ENCODE data around the gene ST3GAL3.
A peak's percentile ranks its signal among the peaks of the same experiment; 100 is the strongest.

Gene ST3GAL3, protein sequence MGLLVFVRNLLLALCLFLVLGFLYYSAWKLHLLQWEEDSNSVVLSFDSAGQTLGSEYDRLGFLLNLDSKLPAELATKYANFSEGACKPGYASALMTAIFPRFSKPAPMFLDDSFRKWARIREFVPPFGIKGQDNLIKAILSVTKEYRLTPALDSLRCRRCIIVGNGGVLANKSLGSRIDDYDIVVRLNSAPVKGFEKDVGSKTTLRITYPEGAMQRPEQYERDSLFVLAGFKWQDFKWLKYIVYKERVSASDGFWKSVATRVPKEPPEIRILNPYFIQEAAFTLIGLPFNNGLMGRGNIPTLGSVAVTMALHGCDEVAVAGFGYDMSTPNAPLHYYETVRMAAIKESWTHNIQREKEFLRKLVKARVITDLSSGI

DNA sequence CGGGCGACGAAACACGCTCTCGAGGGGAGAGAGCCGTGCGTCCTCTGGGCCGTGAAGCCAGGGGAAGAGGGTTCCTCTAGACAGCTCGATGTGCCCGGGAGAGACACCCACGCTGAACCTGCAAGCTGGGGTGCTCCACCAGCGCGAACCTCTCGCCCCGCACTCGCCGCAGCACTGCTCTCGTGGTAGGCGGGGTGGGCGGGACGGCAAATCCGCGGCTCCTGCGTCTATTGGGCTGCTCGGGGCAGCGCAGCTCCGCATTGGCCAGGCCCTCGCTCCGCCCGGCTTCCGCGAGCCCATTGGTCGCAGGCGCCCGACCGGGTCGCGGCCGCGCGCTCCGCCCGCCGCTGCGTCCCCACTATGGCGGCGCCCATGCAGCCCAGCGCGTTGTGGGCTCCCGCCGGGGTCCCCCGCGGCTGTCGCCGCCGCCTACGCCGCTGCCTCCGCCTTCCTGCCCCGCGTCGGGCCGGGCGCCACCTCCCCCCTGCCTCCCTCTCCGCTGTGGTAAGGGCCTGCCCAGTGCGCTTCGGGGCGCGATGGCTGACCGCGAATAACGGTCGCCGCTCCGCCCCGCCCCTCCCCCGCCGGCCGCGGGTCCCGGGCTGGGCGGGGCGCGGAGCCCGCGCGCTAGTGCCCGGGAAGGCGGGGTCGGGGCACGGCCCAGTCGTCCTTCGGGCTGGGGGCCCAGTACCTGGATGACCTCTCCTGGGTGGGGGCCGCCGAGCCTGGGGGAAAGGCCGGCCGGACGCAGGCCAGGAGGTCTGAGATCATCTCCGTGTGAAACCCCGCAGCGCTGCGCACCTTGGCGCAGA, at the start of gene ST3GAL3:
ST3GAL3 (plus strand) TSS at position 347 of the 812 bp plus-strand sequence. CDS start 28,727 bp downstream, outside the sequence.
- H3K4me3 ChIP-seq (ENCODE audit: low read depth, low read length) = peak within 1 kb of the TSS; percentile 87
- DNase-seq (ENCODE audit: low read depth) = peak; percentile 74

DNA sequence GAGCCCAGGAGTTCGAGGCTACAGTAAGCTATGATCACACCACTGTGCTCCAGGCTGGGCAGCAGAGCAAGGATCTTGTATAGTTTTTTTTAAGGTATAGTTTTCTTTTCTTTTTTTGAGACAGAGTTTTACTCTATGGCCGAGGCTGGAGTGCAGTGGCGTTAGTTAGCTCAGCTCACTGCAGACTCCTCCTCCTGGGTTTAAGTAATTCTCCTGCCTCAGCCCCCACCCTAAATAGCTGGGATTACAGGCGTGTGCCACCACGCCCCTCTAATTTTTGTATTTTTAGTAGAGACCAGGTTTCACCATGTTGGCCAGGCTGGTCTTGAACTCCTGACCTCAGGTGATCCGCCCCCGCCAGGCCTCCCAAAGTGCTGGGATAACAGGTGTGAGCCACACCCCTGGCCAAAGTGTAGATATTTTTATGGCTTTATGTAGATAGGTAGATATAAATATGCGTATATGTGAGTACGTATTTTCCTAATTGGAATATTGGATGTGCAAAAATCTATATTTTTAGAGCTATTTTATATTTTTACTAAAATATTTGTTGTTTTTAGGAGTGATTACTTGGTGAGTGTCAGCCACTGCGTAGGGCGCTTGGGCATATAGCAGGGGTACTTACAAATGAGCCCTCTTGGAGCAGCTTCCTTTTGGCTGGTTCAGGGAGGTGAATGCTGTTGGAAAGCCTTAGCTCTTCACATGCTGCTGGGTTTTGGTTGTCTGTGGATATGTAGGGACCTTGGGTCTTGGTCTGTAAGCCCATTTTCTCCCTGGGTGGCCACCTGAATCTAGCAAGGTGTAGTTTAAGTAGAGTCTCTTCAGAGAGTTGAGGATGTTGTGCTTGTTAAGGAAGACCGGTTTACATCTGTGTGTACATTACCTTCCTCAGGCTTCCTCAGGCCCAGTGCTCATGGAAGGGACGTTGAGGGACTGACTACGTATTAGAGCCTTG, 47.8 kb upstream of the ST3GAL3 start:
- no peak for DNase-seq (ENCODE audit: low read depth)
- no peak overlapping the region for H3K4me3 ChIP-seq (ENCODE audit: low read depth, low read length)

DNA sequence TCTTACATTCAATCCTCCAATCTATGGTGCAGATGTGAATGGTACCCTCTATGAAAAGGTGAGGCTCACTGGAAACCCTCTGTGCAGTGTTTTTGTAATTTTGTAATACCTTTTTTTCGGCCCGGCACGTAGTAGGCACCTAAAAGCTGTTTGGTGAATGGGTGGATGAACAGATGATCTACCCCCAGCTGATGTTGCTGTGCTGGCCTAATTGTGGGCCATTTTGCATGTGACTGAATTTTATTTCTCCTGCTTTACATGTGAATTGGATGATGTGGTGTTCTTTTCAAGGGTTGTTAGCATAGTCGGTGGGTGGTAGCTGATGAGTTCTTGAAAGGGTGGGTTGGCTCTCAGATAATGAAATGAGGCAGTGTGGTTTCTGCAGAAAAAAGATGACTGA, 47.0 kb upstream of the ST3GAL3 start:
- H3K4me3 ChIP-seq (ENCODE audit: low read depth, low read length) = no peak overlapping the region
- no peak for DNase-seq (ENCODE audit: low read depth)

DNA sequence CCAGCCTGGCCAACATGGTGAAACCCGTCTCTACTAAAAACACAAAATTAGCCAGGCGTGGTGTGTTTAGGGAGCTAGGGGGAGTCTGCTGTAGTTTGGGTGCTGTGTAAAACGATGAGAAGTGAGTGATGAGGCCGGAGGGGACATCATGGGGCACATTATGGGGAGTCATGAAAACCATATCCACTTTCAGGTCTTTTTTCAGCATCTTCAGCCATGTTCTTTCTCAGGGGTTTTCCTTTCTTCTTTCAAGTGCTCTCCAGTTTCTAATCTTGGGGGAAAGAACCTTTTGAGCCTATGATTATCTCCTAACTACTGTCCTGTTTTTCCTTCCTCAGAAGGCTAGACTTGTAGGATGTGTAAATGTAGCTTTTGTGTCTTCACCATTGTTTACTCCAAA, 43.0 kb upstream of the ST3GAL3 start:
- DNase-seq (ENCODE audit: low read depth) = no peak
- no peak overlapping the region for H3K4me3 ChIP-seq (ENCODE audit: low read depth, low read length)

DNA sequence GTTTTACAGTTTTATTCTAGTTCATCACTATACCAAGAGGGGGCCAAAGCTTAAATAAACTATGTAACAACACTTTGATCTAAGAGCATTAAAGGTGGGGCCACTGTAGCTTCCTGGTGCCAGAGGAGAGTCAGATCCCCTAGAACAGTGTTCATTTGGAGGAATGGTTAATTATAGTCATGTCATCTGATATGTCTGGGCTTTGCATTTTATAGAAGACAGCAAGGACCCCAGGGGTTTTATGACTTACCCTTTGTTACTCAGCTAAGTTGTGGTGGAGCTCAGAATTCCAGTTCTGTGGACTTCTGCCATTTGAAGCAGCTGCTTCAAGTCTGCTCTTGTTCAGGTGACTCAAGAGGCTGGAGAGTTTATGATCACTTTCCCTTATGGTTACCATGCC, 40.7 kb upstream of the ST3GAL3 start:
- H3K4me3 ChIP-seq (ENCODE audit: low read depth, low read length) = no peak overlapping the region
- no peak for DNase-seq (ENCODE audit: low read depth)

DNA sequence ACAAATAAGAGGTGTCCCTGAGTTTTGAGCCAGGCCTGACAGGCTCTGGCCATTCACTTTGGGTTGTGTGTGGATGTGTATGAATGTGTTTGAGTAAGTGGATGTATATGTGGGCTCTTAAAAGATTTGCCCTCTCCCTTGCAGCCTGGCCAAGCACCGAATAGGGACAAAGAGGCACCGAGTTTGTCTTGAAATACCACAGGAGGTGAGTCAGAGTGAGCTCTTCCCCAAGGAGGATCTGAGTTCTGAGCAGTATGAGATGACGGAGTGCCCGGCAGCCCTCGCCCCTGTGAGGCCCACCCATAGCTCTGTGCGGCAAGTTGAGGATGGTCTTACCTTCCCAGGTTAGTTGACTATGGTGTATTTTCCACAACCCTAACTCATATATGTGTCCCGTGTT, 38.4 kb upstream of the ST3GAL3 start:
- no peak for DNase-seq (ENCODE audit: low read depth)

DNA sequence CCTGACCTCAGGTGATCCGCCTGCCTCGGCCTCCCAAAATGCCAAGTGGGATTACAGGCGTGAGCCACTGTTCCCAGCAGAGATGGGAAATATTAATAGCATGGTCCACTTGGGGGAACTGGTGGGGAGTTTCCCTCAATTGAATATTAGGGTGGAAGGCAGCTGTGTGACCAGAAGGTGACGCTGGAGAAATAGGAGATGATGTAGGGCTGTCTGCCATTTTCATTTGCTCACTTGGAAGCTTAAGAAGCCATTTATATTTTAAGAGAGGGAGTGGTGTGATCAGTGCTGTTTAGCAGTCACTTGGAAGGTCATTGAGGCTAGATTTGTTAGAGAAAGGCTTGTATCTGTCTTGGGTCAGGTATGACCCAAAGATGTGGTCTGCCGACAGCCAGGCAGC, 37.5 kb upstream of the ST3GAL3 start:
- DNase-seq (ENCODE audit: low read depth) = no peak

More for the DNA sequence above, 38.4 kb upstream of the ST3GAL3 start:
- no peak overlapping the region for H3K4me3 ChIP-seq (ENCODE audit: low read depth, low read length)

DNA sequence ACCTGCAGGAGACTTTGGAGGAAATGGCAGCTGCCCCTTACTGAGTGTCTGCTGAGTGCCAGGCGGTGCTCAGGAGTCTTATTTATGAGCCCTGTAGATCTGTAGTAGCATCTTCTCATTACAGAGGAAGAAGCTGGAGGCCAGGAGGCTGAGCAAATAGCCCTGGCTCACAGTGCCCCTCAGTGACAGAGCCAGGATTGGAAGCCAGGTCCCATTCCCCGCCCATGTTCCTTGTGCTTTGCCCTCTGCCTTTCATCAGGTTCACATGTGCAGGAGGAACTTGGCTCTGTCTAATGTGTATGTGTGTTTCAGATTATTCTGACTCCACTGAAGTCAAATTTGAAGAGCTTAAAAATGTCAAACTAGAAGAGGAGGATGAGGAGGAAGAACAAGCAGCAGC, 36.1 kb upstream of the ST3GAL3 start:
- H3K4me3 ChIP-seq (ENCODE audit: low read depth, low read length) = no peak overlapping the region
- no peak for DNase-seq (ENCODE audit: low read depth)

More for the DNA sequence above, 37.5 kb upstream of the ST3GAL3 start:
- no peak overlapping the region for H3K4me3 ChIP-seq (ENCODE audit: low read depth, low read length)

DNA sequence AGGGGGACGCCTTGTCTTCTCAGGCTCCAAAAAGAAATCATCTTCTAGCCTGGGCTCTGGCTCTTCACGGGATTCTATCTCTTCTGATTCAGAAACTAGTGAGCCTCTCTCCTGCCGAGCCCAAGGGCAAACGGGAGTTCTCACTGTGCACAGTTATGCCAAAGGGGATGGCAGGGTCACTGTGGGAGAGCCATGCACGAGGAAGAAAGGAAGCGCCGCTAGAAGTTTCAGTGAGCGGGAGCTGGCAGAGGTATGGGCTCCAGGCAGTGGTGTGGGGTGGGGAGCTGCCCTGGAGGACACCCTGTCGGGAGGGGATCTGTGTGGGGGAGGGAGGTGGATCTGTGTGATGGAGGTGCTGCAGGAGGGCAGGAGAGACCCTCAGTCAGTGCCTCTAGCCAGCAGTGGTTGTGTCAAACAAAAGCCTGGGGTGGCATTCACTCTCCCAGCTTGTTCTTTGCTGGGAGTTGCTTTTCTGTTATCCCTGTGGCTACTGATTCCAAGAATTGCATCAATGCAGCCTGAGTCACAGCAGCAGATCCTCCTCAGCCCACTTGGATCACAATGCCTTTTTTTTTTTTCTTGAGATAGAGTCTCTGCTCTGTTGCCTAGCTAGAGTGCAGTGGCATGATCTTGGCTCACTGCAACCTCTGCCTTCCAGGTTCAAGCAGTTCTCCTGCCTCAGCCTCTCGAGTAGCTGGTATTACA, 35.6 kb upstream of the ST3GAL3 start:
- H3K4me3 ChIP-seq (ENCODE audit: low read depth, low read length) = no peak overlapping the region
- DNase-seq (ENCODE audit: low read depth) = no peak

DNA sequence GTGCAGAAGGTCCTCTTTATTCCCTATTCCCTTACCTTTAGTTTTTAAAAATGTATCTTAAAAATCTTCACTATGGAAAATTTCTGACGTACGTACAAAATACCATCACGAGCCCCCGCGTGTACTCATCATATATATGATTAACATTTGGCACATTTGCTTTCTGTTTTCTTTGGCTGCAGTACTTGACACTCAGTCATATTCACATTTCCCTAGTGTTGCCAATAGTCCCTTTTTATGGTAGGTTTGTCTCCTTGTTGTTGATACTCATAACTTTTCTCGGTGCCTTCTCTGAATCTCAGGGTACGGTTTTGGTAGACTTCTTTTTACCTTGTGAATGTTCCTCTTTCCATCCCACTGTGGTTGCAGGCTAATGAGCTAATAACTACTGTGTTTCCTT, 34.1 kb upstream of the ST3GAL3 start:
- H3K4me3 ChIP-seq (ENCODE audit: low read depth, low read length) = no peak overlapping the region
- no peak for DNase-seq (ENCODE audit: low read depth)

DNA sequence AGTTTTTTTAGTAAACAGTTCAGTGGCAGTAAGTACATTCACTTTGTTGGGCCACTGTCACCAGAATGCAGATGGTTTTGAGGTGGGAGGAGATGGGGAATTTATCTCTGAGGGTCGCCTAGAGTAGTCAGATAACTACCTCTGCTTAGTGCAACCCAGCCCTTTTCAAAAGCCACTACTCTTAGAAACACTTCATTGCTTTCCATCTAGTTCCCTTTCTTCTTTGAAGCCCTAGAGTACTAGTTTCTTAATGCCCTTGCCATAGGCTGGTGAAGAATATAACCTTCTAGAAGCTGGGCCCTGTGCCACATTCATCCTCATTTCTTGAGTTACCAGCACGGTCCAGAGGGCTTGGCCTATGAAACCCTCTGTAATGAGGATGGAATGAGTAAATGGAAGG, 28.4 kb upstream of the ST3GAL3 start:
- no peak for DNase-seq (ENCODE audit: low read depth)
- H3K4me3 ChIP-seq (ENCODE audit: low read depth, low read length) = no peak overlapping the region

DNA sequence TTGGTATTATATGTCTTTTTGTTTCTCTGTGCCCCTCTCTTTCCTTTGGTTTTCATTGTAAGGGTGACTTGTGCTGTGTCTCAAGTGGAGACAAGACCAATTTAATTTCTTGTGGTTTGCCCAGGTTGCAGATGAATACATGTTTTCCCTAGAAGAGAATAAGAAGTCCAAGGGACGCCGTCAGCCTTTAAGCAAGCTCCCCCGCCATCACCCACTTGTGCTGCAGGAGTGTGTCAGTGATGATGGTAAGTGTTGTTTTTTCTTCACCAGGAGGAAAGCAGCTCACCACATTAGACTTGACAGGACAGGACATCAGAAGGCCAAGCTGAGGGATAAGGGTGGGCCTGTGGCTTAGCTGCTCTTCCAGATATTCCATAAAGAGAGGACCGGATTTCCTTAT, 23.8 kb upstream of the ST3GAL3 start:
- H3K4me3 ChIP-seq (ENCODE audit: low read depth, low read length) = no peak overlapping the region
- DNase-seq (ENCODE audit: low read depth) = no peak

DNA sequence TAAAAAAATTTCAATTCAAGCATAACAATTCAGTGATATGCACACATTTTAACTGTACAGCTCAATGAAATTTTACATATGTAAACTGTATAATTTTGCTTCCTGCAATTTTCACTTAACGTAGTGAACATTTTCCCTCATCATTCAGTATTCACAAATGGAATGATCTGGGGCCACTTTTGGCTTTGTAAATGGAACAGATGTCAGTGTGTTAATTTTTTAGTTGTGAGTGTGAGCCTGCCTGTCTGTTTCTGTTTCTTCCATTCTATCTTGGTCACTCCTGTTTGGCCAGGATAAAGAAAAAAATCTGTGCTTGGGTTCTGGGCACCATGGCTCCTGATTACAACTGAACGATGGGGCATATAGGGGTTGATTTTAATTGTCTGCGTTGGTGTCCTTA, 20.5 kb upstream of the ST3GAL3 start:
- no peak overlapping the region for H3K4me3 ChIP-seq (ENCODE audit: low read depth, low read length)
- DNase-seq (ENCODE audit: low read depth) = no peak

DNA sequence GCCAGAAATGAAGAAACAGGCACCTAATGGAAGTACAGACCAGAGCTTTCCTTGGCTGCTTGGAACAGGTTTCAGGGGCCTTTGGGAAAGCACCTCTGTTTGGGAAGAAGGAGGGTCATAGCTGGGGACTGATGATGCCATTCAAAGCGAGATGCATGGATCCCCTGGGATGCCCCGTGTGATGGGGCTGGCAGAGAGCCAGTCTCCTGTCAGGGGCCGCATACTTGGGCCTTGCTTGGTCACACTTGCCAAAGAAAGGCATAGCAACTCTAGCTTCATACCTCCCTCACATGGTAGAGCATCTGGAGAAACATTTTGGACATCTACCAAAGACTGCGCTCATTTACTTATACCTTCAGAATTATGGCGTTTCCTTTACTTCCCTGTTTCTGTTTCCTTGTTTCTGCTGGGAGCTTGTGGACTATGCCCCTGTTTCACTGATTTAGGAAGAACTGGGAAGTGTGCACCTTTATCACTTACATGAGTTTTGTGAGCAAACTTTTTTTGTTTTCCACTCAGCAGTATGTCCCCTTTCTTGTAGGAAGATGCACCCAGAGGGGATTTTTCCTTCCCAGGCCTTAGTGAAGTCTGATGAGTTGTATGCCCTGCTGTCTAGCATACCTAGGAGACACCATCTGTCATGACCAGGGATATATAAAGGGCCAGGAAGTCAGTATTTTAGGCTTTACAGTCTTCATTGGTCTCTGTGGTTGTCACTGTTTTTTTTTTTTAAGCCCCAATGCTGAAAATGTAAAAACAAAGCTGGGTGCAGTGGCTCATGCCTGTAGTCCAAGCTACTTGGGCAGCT, 19.8 kb upstream of the ST3GAL3 start:
- no peak overlapping the region for H3K4me3 ChIP-seq (ENCODE audit: low read depth, low read length)
- no peak for DNase-seq (ENCODE audit: low read depth)

DNA sequence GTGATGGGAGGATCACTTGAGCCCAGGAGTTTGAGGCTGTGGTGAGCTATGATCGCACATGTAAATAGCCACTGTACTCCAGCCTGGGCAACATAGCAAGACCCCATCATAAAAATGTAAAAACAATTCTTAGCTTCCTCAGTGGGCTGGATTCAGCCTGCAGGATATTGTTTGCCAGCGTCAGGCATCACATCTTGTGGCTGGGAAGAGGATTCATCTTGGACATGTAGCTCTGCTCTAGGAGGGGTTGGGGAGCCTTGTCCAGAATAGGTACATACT, 19.3 kb upstream of the ST3GAL3 start:
- no peak for DNase-seq (ENCODE audit: low read depth)
- no peak overlapping the region for H3K4me3 ChIP-seq (ENCODE audit: low read depth, low read length)

DNA sequence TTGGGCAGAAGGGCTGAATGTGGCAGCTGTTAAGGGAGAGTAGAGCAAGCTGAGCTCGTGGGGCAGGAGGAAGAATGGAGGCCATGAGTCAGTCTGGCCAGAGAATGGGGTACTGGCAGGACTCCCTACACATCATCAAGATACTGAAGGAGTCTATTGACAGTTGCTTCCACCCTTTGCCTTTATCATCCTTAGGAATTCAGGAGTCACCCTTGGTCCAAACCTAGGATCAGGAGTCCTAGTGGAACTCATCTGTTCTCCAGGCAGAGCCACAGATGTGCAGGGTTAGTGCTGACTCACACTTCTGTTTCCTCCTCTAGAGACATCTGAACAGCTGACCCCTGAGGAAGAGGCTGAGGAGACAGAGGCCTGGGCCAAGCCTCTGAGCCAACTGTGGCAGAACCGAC, 18.7 kb upstream of the ST3GAL3 start:
- DNase-seq (ENCODE audit: low read depth) = peak; percentile 64
- H3K4me3 ChIP-seq (ENCODE audit: low read depth, low read length) = no peak overlapping the region

DNA sequence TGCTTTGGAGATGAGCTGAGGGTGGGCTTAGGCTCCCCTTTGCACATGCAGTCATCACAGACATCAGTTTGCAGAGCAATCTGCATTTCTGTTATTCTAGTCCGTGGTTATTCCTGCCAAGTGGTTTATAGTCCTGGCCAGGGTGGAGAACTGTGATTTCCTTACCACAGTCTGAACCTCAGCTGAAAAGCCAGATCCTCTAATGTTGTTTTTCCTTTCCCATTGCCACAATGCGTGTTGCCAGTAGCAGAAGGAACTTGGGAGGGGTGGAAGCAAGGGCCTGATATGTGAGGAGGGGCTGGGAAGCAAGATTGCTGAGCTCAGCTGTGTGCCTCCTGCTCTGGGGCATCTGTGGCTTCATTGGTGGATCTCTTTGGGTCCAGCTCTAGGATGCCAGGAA, 18.0 kb upstream of the ST3GAL3 start:
- DNase-seq (ENCODE audit: low read depth) = no peak

More for the DNA sequence above, 18.0 kb upstream of the ST3GAL3 start:
- H3K4me3 ChIP-seq (ENCODE audit: low read depth, low read length) = no peak overlapping the region

All from skeletal muscle cell (primary cell).